GM21381 (cell line): ENCODE data around the gene TMEM63C.

ENCODE experiments used
- ATAC-seq: cut with Tn5 transposase; IDR thresholded peaks from one replicate; pipeline ENCODE4 v1.9.1; 2021; ENCODE audit warnings: mild to moderate bottlenecking, moderate library complexity; ENCODE audit not compliant: unreplicated experiment

TMEM63C gene

DNA sequence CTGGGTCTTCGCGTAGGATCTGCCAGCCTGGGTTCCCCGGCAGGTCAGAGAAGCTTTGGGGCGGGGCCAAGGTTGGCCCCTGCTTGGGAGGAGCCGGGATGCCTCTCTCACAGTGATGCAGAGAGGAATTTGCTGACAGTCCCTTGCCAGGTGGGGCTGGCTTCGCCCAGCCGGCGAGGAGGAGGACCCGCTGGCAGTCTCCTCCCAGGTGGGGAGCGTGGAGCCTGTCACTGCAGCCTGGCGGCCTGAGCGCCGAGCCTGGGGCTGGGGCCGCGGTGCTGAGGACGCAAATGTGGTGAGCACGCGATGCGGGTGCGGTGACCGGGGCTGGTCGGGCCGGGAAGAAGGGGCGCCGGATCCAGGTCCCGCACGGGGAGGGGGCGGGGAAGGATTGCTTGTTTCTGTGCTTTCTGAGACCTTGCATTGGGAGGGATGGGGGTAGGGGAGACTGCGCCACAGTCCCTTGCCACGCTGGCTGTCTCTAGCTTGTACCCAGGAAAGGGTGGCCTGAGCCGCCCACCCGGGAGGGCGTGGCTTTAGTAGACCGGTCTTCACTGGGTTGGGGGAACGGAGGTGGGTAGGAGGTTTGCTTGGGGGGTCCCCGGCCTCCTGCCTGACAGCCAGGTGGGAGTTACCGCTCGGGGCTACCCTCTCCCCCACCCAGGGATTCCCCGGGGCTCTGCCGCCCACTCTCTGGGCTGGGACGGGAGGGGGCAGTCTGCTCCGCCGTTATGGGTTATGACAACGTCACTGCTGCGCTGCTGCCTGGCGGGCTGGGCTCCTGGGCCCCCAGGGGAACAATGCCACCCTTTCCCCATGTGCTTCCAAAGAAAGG is at the start of gene TMEM63C:
TMEM63C (plus strand) TSS at position 196 of the 835 bp plus-strand sequence. CDS start 37,016 bp downstream, outside the sequence.
- ATAC-seq = peak; percentile 70

GRCh38 chr14:77131871-77132486 is 49.6 kb upstream of the TMEM63C start:
- no peak for ATAC-seq

GRCh38 chr14:77133720-77134338 is 47.8 kb upstream of the TMEM63C start:
- no peak for ATAC-seq

DNA sequence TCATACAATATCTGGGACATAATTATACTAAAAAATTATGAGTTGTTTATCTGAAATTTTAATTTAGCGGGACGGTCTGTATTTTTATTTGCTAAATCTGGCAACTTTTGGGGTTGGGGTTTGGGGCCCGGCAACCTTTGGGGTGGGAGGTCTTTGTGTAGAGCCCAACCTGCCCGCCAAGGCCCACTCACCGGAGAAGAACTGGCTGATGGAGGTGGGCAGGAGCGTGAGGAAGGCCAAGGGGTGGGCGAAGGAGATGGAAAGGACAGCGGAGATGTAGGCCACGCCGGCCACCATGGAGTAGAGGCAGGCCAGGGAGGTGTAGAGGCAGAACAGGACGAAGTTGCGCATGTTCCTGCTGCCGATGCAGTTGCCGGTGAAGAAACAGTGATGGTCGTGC is 42.6 kb upstream of the TMEM63C start:
- ATAC-seq = no peak

- ATAC-seq = no peak
Measured at GRCh38 chr14:77139540-77140358, 41.8 kb upstream of the TMEM63C start.

DNA sequence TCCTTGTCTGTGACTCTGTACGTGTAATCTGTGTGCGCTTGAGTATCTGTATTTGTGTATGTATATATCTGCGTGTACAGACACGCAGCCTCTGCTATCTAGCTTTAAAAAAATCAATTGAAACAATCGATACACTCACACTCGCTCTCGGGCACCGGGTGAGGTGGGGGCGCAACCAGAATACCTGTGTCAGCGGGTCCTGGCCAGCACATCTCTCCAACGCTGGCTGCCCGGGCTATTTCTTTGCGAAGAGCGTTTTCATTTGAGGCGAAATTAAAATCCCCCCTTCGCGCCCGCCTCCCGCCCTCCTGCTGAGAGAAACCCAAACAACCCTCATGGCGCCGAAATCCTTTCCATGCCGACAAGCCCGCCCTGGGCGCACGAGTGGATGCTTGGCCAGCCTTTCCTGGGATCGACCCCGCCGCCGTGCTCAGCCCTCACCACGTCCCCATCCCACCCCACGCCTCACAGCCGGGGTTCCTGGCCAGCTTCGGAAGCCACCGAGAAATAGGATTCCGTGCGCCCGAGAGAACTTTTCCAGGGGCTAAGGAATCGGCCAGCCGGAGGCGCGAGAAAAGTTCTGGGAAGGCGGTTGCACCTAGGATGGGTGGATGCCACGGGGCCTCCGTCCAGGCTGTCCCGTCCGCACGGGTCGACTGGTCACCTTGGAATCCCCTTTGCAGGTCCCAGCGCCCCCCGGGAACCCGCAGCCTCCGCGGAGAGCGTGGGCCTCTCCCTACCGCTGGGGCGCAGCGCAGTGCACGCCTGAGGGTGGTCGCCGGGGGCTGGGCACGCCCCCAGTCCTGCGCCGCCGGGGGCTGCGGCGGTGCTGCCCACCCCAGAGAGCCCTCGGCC is 41.0 kb upstream of the TMEM63C start:
- ATAC-seq = no peak

GRCh38 chr14:77141214-77142004 is 40.2 kb upstream of the TMEM63C start, which contains the start of gene ZDHHC22:
Gene ZDHHC22, minus strand, starts transcription at chr14:77141791. Its CDS starts 2,053 bp downstream, at chr14:77139738.
- no peak for ATAC-seq

GRCh38 chr14:77142005-77142800 is 39.4 kb upstream of the TMEM63C start:
- no peak for ATAC-seq

- no peak for ATAC-seq
Measured at GRCh38 chr14:77143071-77143470, 38.5 kb upstream of the TMEM63C start.

- no peak for ATAC-seq
Measured at GRCh38 chr14:77144412-77145115, 37.0 kb upstream of the TMEM63C start.

DNA sequence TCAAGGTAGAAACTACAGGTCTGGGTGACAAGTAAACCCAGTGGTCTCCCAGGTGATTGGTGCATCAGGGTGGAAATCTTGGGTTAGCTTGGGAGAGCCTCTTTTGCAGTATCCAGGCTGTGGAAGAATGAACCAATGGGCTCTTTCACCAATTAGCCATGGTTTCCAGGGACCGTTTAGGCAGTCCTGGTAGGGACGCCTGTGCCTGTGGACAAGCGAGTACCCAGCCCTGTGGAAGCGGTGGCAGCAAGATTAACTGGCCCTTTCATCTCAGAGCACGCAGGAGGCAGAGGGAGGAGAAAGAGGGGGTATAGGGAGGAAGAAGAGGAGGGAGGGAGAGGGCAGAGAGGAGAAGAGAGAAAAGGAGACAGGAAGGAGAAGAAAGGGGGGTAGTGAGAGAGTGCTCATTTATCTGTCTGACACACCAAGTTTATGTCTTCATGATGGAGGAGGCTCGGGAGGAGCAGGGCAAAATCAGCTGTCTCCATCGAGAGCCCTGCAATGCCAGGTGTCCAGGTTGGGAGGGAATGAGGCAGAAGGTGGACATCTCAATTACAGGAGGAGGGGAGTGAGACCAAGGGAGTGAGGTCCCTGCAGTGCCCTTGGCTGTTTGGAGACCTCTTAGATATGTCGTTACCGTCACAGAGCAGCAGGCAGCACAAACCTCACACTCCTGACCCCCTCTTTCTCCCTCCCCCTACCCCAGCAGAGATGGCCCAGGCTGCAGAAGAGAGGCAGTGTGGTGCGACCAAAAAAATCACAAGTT is 35.4 kb upstream of the TMEM63C start:
- no peak for ATAC-seq

DNA sequence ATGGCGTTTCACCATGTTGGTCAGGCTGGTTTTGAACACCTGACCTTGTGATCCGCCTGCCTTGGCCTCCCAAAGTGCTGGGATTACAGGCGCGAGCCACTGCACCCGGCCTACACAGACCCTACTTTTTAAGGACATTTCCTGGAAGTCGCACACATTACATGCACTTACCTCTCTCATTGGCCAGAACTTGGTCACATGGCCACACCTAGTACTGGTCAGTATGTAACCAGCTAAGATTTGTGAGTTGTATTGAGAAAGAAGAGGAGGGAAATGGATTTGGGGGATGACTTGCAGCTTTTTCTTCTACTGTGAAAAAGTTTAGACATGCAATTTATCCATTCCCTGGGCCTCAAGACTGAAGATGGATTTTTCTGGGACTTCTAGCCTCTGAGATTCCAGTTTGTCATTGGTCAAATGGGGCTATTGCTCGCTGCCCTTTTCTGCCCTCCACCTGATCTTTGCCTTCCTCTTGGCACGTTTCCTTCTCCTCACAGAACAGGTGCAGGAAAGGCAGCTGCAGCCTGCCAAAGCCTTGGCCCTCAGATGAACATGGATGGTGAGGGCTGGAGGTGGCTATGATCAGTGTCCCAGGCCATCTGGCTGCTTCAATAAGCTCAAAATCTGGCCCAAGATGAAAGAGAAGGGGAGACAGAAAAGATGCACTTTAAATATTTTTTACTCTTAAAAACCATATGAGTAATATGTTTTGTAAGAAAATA is 32.9 kb upstream of the TMEM63C start:
- ATAC-seq = no peak

DNA sequence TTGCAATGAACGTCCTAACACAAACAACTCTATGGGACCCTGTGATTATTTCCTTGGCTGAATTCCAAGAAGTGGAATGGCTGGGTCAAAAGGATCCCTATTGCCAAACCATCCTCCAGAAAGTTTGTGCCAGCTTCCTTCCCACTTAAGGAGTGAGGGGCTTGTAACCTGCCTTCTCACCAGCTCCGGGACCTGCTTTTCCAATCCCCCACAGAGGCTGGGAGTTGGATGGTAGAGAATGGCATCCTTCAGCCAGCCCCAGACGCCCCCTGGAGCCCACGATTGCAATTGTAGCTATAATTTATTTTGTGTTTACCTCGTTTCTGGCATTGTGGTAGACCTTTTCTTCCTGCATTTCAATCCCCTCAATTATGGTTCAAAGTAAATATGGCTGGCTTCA is 30.4 kb upstream of the TMEM63C start:
- ATAC-seq = no peak

- no peak for ATAC-seq
Measured at GRCh38 chr14:77151918-77152588, 29.5 kb upstream of the TMEM63C start.

DNA sequence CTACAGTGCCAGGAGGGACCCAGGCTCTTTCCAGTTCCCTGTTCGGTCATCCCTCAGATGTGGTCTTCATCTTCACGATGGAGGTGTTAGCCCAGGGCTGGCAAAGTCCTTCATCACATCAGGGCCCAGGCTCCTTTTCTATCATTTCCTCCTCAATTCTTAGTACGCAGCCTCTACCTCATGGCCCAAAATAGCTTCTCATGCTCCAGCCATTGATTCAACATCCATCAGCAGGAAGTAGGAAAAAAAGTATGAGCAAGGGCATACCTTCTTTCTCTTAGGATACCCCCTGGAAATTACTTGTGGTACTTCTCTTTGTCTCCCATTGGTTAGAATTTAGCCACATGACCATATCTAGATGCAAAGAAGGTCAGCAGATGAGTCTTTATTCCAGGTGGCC is 27.8 kb upstream of the TMEM63C start:
- ATAC-seq = no peak

- no peak for ATAC-seq
Measured at GRCh38 chr14:77154421-77154820, 27.2 kb upstream of the TMEM63C start.
